Keratinocyte (primary cell): ENCODE data around the gene E4F1.

ENCODE experiments used
- EZH2 ChIP-seq: IDR thresholded peaks from one replicate; pipeline ENCODE4 v1.6.1; 2012; ENCODE audit warnings: inconsistent platforms, mild to moderate bottlenecking, low read length, moderate library complexity
- TF ChIP-seq, protein P1 (sequence below), 3 experiments: IDR thresholded peaks in 1 of 3; conservative IDR thresholded peaks in 1 of 3; optimal IDR thresholded peaks in 1 of 3; 2 replicates in 2 of 3; 3 replicates in 1 of 3; pipeline versions ENCODE3 to v1.5.1; 2011; ENCODE audit warnings: low read length in 3 of 3, mild to moderate bottlenecking in 3 of 3, moderate library complexity in 2 of 3, control low read depth in 1 of 3, inconsistent platforms in 1 of 3; ENCODE audit not compliant: insufficient read depth in 2 of 3; ENCODE audit errors: extremely low read depth in 1 of 3

DNA sequence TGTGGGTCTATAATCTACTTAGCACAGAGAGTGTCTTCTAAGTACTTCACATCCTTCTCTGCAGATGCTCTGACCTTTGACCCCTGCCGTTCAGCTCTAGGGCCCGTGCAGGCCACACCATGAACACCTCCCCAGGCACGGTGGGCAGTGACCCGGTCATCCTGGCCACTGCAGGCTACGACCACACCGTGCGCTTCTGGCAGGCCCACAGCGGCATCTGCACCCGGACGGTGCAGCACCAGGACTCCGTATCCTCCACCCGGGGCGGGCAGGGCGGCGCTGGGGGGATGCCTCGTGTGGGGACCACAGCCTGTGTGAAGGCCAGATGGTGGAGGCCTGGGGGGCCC lies 17.5 kb upstream of the E4F1 start:
- TF ChIP-seq, protein P1, sequence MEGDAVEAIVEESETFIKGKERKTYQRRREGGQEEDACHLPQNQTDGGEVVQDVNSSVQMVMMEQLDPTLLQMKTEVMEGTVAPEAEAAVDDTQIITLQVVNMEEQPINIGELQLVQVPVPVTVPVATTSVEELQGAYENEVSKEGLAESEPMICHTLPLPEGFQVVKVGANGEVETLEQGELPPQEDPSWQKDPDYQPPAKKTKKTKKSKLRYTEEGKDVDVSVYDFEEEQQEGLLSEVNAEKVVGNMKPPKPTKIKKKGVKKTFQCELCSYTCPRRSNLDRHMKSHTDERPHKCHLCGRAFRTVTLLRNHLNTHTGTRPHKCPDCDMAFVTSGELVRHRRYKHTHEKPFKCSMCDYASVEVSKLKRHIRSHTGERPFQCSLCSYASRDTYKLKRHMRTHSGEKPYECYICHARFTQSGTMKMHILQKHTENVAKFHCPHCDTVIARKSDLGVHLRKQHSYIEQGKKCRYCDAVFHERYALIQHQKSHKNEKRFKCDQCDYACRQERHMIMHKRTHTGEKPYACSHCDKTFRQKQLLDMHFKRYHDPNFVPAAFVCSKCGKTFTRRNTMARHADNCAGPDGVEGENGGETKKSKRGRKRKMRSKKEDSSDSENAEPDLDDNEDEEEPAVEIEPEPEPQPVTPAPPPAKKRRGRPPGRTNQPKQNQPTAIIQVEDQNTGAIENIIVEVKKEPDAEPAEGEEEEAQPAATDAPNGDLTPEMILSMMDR (optimal IDR thresholded peaks at IDR 0.05 in 1 of 3, IDR thresholded peaks at IDR 0.05 in 1 of 3, conservative IDR thresholded peaks at IDR 0.05 in 1 of 3; ENCODE audit: extremely low read depth in 1 of 3, insufficient read depth in 2 of 3, low read length in 3 of 3): no peak
- TF ChIP-seq EZH2: no peak
